HG03097 (cell line): ENCODE data around the gene MTHFD1.
"Not testable (repeated sequence)": the region's sequence is repeated elsewhere in the genome, so short reads cannot be mapped to it uniquely, and the experiment has no call there.

ENCODE experiments used
- ATAC-seq: cut with Tn5 transposase; IDR thresholded peaks from one replicate; pipeline ENCODE4 v1.9.1; 2021; ENCODE audit not compliant: unreplicated experiment, low FRiP score

MTHFD1 gene

DNA sequence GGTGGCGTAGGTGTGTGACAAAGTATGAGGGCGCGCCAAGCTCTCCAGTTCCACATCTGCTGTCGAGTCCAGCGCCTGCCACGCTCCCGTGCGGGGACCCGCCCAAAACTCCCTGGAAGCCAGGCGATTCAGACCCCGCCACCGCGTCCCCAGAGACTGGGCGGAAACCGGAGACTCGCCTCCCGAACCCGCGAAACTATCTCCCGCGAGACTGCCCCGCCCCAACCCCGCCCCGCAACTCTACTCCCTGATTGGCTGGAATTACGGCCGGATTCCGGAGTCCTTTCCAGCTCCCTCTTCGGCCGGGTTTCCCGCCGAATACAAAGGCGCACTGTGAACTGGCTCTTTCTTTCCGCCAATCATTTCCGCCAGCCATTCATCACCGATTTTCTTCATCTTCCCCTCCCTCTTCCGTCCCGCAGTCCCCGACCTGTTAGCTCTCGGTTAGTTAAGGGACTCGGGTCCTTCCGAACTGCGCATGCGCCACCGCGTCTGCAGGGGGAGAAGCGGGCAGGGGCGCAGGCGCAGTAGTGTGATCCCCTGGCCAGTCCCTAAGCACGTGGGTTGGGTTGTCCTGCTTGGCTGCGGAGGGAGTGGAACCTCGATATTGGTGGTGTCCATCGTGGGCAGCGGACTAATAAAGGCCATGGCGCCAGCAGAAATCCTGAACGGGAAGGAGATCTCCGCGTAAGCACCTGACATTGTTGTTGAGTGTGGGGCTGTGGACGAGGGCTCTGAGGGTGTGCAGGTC is at the start of gene MTHFD1:
TSS of gene MTHFD1 (plus strand) at position 572 of the 751 bp plus-strand sequence. CDS start at position 647, 75 bp downstream.
- ATAC-seq = peak; percentile 79

DNA sequence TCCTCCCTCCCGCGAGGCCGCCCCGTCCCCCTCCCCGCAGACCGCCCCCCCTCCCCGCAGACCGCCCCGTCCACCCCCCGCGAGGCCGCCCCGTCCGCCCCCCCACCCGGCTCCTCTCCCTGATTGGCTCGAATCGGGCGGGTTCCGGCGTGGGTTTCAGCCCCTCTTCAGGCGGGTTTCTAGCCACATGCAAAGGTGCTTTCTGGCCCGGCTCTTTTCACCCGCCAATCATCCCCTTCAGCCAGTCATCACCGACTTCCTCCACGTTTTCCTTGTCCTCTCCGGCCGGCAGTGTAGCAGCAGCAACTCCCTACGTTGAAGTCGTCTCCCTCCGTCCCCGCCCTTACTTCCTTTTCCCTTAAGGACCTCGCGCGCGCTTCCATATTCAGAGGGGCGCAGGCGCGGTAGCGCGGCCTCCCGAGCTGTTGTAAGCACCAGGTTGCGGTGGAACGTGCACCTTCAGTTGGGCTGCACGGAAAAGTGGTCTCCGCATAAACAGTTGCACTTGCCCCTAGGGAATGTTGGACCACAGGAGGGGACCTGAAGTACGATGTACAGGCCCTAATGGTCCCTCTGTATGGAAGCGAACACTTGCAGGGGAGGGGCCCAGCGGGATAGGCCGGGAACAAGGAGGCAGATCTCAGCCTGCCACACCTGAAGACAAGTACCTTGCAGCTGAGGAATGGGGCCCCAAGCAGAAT is 49.4 kb upstream of the MTHFD1 start:
- ATAC-seq = peak; percentile 89

DNA sequence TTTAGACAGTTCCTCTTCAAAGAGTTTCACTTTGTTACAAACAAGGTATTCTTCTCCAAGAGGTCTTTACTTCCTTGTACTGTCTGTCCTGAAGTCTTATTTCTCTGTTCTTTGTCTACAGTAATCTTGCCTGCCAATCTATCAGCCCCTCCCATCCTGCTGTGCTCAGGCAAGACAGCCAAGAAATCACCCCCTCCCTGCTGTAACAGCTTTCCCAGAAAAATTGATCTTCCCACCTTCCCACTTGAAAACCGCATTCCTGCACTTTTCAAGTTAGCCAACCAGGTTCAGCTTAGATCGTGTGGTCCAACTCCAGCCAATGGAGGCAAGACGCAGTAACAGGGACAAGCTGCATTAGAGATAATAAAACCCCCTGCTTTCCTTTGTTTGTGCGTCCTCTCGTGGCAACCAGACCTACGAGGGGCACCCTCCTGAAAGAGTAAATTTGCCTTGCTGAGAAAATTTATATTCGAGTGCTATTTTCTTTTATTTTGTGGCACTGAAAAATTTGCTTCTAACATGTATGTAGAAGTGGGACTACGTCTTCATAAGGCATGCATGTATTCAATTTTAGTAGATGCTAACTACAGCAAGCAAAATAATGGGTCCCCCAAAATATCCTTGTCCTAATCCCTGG is 47.5 kb upstream of the MTHFD1 start:
- no peak for ATAC-seq

DNA sequence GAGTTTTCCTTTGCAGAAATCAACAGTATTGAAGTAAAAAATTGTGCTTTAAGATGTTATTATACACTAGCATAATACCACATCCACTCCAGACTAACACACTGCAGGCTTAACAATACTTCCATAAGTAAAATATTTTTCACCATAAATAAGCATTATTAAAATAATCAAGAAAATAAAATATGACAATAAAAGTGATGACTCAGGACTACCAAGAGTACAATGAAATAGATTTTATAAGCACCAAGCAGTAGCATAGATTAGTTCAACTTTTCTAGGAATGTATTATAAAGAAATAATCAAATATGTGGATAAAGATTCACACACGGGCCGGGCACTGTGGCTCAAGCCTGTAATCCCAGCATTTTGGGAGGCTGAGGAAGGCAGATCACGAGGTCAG is 40.4 kb upstream of the MTHFD1 start:
- no peak for ATAC-seq

DNA sequence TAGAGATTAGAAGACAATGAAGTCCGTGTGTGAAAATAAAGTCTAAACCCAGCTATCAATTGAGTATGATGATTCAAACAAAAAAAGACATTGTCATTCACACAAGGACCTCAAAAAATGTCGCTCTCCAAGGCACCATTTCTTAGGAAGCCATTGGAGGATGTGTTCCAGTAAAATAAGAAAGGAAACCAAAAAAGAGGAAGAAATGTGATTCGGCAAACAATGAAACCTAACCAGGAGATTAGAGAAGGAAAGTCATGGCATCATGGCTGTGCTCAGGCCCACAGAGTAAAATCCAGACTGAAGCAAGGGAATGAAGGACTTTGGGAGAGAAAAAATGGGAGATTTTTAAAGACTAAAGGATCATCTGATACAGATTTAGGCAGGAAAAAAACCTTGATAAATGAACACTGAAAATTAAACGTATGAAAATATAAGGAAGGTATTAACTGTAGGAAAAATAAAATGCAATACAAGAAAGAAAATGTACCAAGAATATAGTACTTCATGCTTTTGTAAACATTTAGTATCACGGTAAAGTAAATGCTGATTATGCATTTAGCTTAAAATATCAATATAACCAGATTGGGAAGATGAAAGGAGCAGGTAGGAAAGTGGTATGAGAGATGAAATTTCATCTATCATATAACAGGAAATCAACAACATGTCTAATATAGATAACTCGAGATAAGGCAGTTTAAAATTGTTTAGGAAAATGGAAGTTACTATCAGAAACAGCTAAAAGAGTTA is 38.2 kb upstream of the MTHFD1 start:
- ATAC-seq = no peak

DNA sequence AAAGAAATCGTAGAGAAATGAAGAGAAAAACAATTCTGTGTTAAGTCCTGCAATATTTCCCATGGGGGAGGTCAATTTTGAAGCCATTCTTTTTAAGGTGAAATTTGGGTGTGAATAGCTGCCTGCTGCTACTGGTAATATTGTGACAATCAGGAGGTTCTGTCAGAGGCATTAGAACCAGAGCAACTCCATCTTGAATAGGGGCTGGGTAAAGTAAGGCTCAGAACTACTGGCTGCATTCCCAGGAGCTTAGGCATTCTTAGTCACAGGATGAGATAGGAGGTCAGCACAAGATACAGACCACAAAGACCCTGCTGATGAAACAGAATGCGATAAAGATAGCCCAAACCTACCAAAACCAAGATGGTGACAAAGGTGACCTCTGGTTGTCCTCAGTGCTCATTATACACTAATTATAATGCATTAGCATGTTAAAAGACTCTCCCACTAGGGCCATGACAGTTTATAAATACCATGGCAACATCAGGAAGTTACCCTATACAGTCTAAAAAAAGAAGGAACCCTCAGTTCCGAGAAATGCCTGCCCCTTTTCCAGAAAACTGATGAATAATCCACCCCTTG is 24.8 kb upstream of the MTHFD1 start:
- no peak for ATAC-seq

DNA sequence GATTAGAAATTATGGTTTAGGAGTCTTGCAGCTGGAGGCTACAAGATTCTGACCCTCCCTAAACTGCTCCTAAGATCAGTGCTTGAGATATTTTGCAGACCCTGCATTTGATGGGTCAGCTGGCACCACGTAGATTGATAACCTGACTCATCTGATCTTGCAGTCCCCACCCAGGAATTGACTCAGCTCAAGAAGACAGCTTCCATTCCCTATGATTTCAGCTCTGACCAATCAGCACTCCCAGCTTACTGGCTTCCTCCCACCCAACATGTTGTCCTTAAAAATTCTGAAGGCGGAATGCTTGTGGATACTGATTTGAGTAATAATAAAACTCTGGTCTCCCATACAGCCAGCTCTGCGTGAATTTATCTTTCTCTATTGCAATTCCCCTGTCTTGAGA is 23.2 kb upstream of the MTHFD1 start:
- ATAC-seq = no peak

DNA sequence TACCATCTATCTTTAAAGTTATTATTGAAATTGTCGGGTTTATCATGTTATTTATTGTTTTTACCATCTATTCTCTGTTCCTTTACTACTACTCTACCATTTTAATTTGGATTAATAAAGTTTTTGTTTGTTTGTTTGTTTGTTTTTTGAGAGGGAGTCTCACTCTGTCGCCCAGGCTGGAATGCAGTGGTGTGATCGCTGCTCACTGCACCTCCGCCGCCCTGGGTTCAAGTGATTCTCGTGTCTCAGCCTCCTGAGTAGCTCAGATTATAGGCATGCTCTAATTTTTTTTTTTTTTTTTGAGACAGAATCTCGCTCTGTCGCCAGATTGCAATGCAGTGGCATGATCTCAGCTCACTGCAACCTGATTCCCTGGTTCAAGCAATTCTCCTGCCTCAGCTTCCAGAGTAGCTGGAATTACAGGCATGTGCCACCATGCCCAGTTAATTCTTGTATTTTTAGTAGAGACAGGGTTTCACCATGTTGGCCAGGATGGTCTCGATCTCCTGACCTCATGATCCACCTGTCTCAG is 22.7 kb upstream of the MTHFD1 start:
- not testable (repeated sequence) for ATAC-seq

DNA sequence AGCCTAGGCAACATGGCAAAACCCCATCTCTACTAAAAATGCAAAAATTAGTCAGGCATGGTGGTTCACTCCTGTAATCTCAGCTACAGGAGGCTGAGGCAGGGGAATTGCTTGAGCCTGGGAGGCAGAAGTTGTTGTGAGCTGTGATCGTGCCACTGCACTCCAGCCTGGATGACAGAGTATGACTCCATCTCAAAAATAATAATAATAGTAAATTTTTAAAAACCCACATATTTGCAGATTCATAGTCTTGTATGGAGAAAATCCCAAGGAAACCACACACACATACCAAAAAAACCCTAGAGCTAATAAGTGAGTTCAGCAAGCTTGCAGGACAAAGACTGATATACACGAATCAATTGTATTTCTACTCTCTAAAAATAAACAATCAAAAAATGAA is 19.0 kb upstream of the MTHFD1 start:
- ATAC-seq = no peak

DNA sequence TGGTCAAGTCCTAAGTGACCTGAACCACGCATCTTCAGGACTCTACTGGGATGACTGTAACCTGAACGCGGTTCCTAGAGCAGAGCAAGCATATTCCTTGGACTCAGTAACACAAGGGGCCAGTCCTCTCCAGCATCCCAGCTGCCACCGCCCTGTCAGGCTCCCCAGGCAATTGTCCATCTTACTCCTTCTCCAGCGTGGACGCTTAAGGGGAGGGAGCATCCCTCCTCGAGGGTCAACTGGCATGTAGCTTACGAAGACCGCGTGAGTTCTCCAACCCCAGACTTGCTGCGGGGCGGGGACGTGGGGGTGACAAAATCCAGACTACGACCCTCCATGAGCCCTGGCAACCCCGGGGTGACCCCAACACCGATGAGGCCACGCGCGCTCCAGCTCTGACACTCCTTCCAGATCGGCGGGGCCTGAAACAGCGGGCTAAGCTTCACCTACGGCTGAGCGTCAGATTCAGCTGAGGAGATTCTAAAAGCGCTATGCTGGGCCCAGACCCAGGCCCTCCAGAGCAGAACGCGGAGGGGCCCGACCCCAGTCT is 846 bp upstream of the MTHFD1 start:
- ATAC-seq = peak; percentile 3

DNA sequence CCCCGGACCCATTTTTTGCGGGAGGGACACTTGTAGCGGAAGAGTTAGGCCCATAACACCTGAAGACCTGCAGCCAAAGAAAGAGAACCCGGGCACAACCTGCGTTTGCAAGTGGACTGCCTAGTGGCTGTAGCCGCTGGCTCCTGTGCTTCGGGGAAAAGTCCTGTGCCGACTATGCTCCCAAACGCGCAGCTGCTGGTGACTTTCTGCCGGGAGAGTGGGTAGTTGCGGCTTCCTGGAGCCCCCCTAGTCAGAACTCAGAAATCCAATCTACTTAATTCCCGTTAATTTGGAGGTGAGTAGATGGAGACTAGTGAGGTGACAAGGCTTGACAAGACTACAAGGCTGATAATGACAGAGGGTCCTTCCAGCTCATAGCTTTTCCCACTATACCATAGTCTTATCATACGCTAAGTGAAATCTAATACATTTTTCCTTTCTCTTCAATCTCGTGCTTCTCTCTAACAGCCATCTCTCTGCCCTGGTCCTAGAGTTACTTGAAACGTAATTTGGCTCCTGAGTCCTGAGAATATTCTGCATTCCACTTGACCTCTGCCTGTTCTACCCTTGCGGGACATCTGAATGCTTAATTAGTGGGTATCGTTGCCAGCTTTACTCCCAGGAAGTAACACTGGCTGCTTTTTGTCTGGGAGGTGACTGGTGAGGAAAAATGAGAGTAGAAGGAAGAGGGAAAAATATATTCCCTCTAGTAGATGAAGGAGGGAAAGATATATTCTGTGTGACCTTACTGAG is 556 bp downstream of the MTHFD1 start:
- peak; percentile 8 for ATAC-seq

DNA sequence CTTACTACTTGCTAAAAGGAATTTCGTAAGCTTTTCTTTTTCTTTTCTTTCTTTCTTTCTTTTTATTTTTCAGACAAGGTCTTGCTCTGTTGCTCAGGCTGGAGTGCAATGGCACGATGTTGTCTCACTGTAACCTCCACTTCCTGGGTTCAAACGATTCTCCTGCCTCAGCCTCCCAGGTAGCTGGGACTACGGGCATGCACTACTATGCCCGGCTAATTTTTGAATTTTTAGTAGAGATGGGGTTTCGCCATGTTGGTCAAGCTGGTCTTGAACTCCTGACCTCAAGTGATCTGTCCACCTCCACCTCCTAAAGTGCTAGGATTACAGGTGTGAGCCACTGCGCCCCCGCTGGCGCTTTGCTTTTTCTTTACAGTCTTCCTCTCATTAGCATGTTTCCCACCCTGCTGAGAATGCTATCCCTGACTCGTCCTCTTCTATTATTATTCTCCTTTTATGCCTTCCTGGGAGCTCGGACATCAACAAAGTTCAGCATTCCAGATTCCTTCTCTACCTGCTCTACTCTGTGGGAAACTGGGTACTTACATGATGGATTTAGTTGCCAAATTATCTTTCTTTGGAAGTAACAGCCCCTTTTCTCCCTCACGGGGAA is 3.1 kb downstream of the MTHFD1 start:
- ATAC-seq = no peak

DNA sequence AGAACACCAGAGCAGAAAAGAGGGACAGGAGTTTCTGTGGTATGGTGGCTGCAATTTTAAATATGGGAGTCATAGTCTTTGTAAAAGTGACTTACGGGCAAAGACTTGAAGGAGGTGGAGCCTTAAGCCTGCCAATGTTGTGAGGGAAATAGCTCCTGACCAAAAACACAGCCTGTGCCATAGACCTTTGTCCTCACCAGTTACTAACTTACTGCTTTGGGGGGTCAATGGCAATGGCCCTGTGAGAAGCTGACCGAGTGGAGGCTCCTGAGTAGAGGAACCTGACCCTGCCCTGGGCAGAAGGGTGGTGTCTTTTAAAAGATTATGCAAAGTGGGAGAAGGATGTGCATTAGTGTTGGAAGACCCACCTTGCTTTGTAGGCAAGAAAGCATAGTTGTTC is 3.8 kb downstream of the MTHFD1 start:
- no peak for ATAC-seq

DNA sequence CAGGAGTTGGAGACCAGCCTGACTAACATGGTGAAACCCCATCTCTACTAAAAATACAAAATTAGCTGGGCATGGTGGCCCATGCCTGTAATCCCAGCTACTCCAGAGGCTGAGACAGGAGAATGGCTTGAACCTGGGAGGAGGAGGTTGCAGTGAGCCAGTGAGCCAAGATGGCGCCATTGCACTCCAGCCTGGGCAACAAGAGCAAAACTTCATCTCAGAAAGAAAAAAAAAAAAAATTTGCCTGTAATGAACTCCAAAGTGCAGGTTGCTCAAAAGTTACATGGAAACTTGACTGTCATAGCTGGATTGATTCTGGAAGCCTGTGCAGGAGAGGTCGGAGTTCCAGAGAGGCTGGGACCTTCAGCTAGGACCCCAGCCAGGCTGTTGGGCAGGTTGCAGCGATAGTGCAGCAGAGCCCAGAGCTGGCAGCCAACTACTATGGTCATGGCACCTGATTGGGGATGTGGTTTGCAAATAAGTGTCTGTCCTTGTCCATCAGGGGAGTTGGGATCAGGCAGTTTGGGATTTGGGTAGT is 5.1 kb downstream of the MTHFD1 start:
- not testable (repeated sequence) for ATAC-seq

DNA sequence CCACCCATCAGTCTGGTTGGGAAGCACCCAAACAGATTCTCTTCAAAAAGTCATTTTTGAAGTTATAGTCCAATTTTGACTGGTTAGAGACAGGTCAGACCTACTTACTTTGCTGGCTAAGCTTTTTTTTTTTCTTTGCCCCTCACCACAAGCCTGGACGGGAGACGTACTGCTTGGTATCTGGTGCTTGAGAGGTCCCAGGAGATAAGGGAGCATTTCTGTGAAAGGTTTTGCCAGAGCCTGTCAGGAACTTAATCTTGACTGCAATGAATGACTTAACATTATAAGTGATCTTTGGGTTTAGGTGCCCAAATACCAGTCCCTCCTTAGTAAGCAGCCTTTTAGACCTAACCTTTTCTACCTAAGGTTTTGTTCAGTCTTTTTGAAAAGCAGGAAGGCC is 6.3 kb downstream of the MTHFD1 start:
- ATAC-seq = no peak

DNA sequence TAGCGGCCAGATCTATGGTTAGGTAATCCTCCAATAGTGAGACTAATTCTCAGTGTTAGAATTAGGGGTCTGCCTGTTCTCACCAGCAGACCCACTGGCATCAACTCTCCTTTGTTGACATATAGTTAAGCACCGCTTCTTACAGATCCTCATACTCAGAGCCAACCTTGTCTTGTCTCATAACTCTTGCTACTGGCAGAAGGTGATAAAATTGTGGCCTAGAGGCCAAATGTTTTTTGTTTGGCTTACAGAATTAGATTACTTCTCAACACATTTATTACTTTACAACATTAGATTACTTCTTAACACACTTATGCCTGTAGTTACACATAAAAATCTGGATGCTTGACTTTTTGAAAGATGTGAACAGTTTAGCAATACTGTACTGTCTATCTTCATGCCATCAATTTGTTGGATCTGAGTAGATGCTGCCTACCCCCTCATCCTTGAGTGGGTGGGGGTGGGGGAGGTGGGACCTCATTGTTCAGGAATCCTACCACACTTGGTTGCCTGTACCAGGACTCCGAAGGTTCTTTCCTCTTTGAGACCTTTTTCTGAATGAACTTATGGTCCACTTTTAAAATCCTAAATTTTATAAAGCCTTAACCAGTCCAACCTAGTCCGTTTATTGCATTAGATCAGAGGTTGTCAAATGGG is 7.0 kb downstream of the MTHFD1 start:
- ATAC-seq = no peak

DNA sequence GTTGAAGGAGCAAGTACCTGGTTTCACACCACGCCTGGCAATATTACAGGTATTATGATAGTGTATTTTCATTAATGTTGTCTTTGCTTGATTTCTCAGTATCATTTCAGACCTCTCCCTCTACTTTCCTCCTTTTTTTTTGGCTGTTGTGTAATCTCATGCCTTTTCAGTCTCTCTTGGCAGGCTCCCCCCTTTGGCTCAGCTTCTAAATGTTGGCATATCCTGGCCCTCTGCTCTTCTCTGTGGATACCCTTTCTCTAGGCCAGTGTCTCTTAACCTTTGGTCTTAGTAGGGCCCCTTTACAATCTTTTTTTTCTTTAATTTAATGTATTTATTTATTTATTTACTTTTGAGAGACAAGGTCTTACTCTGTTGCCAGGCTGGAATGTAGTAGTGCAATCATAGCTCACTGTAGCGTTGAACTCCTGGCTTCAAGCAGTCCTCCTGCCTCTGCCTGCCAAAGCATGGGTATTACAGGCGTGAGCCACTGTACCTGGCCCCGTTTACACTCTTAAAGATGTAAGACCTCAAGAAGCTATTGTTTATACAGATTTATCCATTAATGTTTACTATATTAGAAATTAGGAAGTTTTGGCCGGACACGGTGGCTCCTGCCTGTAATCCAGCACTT is 12.8 kb downstream of the MTHFD1 start:
- no peak for ATAC-seq

DNA sequence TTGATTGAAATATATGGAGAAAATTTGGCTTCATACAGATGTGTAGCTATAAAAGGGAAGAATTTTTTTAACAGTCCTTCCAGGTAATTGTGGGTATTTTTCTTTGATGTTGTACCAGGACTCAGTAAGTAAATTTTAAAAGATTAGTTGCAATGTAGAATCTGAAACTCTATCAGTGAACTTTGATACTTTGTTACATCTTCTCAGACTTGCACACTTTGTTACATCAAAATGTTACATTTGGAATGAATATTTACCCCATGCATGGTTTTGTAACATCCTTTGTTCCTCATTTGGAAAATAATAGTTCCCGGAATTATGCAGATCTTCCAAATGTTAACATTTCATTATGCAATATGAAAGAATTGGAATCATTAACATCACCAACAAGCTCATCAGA is 13.8 kb downstream of the MTHFD1 start:
- ATAC-seq = no peak
